ENCODE results near the gene SNAP25.

SNAP25 gene

GRCh38 chr20:10217721-10218410 lies 764 bp upstream of the SNAP25 start:
- DNase-seq, result no peak

GRCh38 chr20:10219452-10219791 lies 792 bp downstream of the SNAP25 start:
- DNase-seq, result peak in 5 of 6 experiments; percentile 19 to 64 (median 29)

GRCh38 chr20:10219993-10220750 lies 1.5 kb downstream of the SNAP25 start:
- DNase-seq, result no peak

- DNase-seq, result no peak
These were observed 2.4 kb downstream of the SNAP25 start for GRCh38 chr20:10221021-10221420.

GRCh38 chr20:10225439-10226060 lies 6.9 kb downstream of the SNAP25 start:
- DNase-seq, result no peak

- DNase-seq, result no peak
These were observed 9.7 kb downstream of the SNAP25 start for GRCh38 chr20:10228330-10228729.

GRCh38 chr20:10231290-10231689 lies 12.7 kb downstream of the SNAP25 start:
- no peak for DNase-seq

- DNase-seq, result no peak
These were observed 18.2 kb downstream of the SNAP25 start for GRCh38 chr20:10236540-10237533.

GRCh38 chr20:10239954-10240353 lies 21.3 kb downstream of the SNAP25 start:
- DNase-seq, result no peak

- no peak for DNase-seq
These were observed 22.0 kb downstream of the SNAP25 start for GRCh38 chr20:10240655-10241054.

GRCh38 chr20:10242166-10242565 lies 23.5 kb downstream of the SNAP25 start:
- no peak for DNase-seq

- no peak for DNase-seq
These were observed 28.8 kb downstream of the SNAP25 start for GRCh38 chr20:10247440-10247839.

- no peak for DNase-seq
These were observed 30.6 kb downstream of the SNAP25 start for GRCh38 chr20:10249048-10249770.

GRCh38 chr20:10249822-10250221 lies 31.2 kb downstream of the SNAP25 start:
- DNase-seq, result no peak

- DNase-seq, result no peak
These were observed 32.3 kb downstream of the SNAP25 start for GRCh38 chr20:10250902-10251301.

- no peak for DNase-seq
These were observed 35.1 kb downstream of the SNAP25 start for GRCh38 chr20:10253780-10254179.

- no peak for DNase-seq
These were observed 37.2 kb downstream of the SNAP25 start for GRCh38 chr20:10255846-10256245.

GRCh38 chr20:10259166-10259565 lies 40.5 kb downstream of the SNAP25 start:
- DNase-seq, result no peak

- DNase-seq, result no peak
These were observed 41.7 kb downstream of the SNAP25 start for GRCh38 chr20:10260316-10260715.

GRCh38 chr20:10261702-10262101 lies 43.1 kb downstream of the SNAP25 start:
- DNase-seq, result no peak

GRCh38 chr20:10263385-10264165 lies 44.9 kb downstream of the SNAP25 start:
- DNase-seq, result no peak
